Left forelimb (tissue), 1 donor: ENCODE results near the gene RFX3.

Experiments
- DNase-seq: peaks from one replicate; pipeline ENCODE4 v3.0.0-alpha.2; 2018; ENCODE audit warnings: low spot score

RFX3 gene

GRCh38 chr9:3433754-3434153 lies 92.0 kb downstream of the RFX3 start:
- DNase-seq = no peak

- no peak for DNase-seq
Measured at GRCh38 chr9:3433066-3433465, 92.7 kb downstream of the RFX3 start.

- DNase-seq = no peak
Measured at GRCh38 chr9:3431890-3432289, 93.9 kb downstream of the RFX3 start.

GRCh38 chr9:3419893-3420292 lies 105.9 kb downstream of the RFX3 start:
- DNase-seq = no peak

GRCh38 chr9:3415906-3416305 lies 109.9 kb downstream of the RFX3 start:
- DNase-seq = no peak

GRCh38 chr9:3413984-3414383 lies 111.8 kb downstream of the RFX3 start:
- no peak for DNase-seq

GRCh38 chr9:3410461-3410860 lies 115.3 kb downstream of the RFX3 start:
- DNase-seq = no peak

GRCh38 chr9:3409453-3409852 lies 116.3 kb downstream of the RFX3 start:
- DNase-seq = no peak

GRCh38 chr9:3403315-3403714 lies 122.5 kb downstream of the RFX3 start:
- DNase-seq = no peak

- DNase-seq = no peak
Measured at GRCh38 chr9:3401221-3401954, 124.4 kb downstream of the RFX3 start.

GRCh38 chr9:3398232-3398648 lies 127.6 kb downstream of the RFX3 start:
- DNase-seq = no peak

- no peak for DNase-seq
Measured at GRCh38 chr9:3397766-3398165, 128.0 kb downstream of the RFX3 start.

GRCh38 chr9:3391414-3391813 lies 134.4 kb downstream of the RFX3 start:
- no peak for DNase-seq

- no peak for DNase-seq
Measured at GRCh38 chr9:3386753-3387152, 139.0 kb downstream of the RFX3 start.

GRCh38 chr9:3385871-3386270 lies 139.9 kb downstream of the RFX3 start:
- no peak for DNase-seq

- DNase-seq = no peak
Measured at GRCh38 chr9:3371842-3372241, 154.0 kb downstream of the RFX3 start.

- no peak for DNase-seq
Measured at GRCh38 chr9:3370715-3371114, 155.1 kb downstream of the RFX3 start.

GRCh38 chr9:3367185-3367584 lies 158.6 kb downstream of the RFX3 start:
- no peak for DNase-seq

GRCh38 chr9:3361689-3362392 lies 164.0 kb downstream of the RFX3 start:
- no peak for DNase-seq

GRCh38 chr9:3361116-3361515 lies 164.7 kb downstream of the RFX3 start:
- DNase-seq = no peak

- DNase-seq = no peak
Measured at GRCh38 chr9:3360245-3360644, 165.6 kb downstream of the RFX3 start.

- DNase-seq = no peak
Measured at GRCh38 chr9:3359778-3360177, 166.0 kb downstream of the RFX3 start.

- no peak for DNase-seq
Measured at GRCh38 chr9:3359048-3359692, 166.6 kb downstream of the RFX3 start.
